Neural progenitor cell (in vitro differentiated cells): Measurements from ENCODE around the gene BCL2A1. TPM values are rescaled to one million over a fixed set of nuclear protein-coding genes. Genes with fewer than 3 reads are reported as not detected.
"Not testable (repeated sequence)": the region's sequence is repeated elsewhere in the genome, so short reads cannot be mapped to it uniquely, and the experiment has no call there.

Experiments used
- DNase-seq: peaks from one replicate; pipeline ENCODE4 v3.0.0-alpha.2; 2016; ENCODE audit warnings: low spot score
- H2AFZ ChIP-seq: fragments of 200-600 bp; sonication (generic); replicated peaks from 2 replicates; pipeline ENCODE4 v1.6.1; 2016; ENCODE audit warnings: antibody characterized with exemption
- H3F3A ChIP-seq: fragments of 200-600 bp; sonication (generic); 2 replicates; pipeline ENCODE4 v1.6.1; 2016; ENCODE audit warnings: antibody characterized with exemption, low read depth
- H3K27ac ChIP-seq: fragments of 200-600 bp; sonication (generic); 2 replicates; pipeline ENCODE4 v1.5.1; 2016; ENCODE audit warnings: mild to moderate bottlenecking
- H3K27me3 ChIP-seq: fragments of 200-600 bp; sonication (generic); 2 replicates; pipeline ENCODE4 v1.6.1; 2016; ENCODE audit warnings: mild to moderate bottlenecking, moderate library complexity
- H3K36me3 ChIP-seq: fragments of 200-600 bp; sonication (generic); 2 replicates; pipeline ENCODE4 v1.5.1; 2016
- H3K4me1 ChIP-seq: fragments of 200-600 bp; sonication (generic); 2 replicates; pipeline ENCODE4 v1.6.1; 2016; ENCODE audit warnings: mixed run types
- H3K4me2 ChIP-seq: fragments of 200-600 bp; sonication (generic); 2 replicates; pipeline ENCODE4 v1.6.1; 2016
- H3K4me3 ChIP-seq: fragments of 200-600 bp; sonication (generic); 2 replicates; pipeline ENCODE4 v1.5.1; 2016
- H3K79me2 ChIP-seq: fragments of 200-600 bp; sonication (generic); 2 replicates; pipeline ENCODE4 v1.6.1; 2016; ENCODE audit warnings: low read depth
- H3K9ac ChIP-seq: fragments of 200-600 bp; sonication (generic); 2 replicates; pipeline ENCODE4 v1.6.1; 2016
- H3K9me3 ChIP-seq: fragments of 200-600 bp; sonication (generic); 2 replicates; pipeline ENCODE4 v1.5.1; 2016; ENCODE audit warnings: low read depth
- H4K20me1 ChIP-seq: fragments of 200-600 bp; sonication (generic); 2 replicates; pipeline ENCODE4 v1.6.1; 2016; ENCODE audit warnings: low read depth
- H3K27ac Mint-ChIP-seq: 3 replicates; pipeline ENCODE4 v1.8.0; 2021; ENCODE audit warnings: mixed read lengths
- H3K27me3 Mint-ChIP-seq: 2 replicates; pipeline ENCODE4 v1.8.0; 2022; ENCODE audit warnings: low read depth, mild to moderate bottlenecking, inconsistent platforms, moderate library complexity, mixed read lengths; ENCODE audit not compliant: insufficient read depth
- H3K36me3 Mint-ChIP-seq: 3 replicates; pipeline ENCODE4 v1.8.0; 2021; ENCODE audit warnings: mixed read lengths
- H3K4me1 Mint-ChIP-seq: 3 replicates; pipeline ENCODE4 v1.8.0; 2021; ENCODE audit warnings: mixed read lengths
- H3K4me3 Mint-ChIP-seq: 3 replicates; pipeline ENCODE4 v1.8.0; 2021; ENCODE audit warnings: mild to moderate bottlenecking, moderate library complexity, mixed read lengths
- H3K9me3 Mint-ChIP-seq: 3 replicates; pipeline ENCODE4 v1.8.0; 2020; ENCODE audit warnings: mixed read lengths
- CTCF ChIP-seq: fragments of 200-600 bp; sonication (generic); IDR thresholded peaks from 2 replicates; pipeline ENCODE4 v1.5.1; 2017; ENCODE audit warnings: antibody characterized with exemption, mild to moderate bottlenecking
- EZH2 ChIP-seq: fragments of 200-600 bp; sonication (generic); IDR thresholded peaks from 2 replicates; pipeline ENCODE4 v1.6.1; 2017; ENCODE audit warnings: antibody characterized with exemption, mild to moderate bottlenecking, moderate library complexity
- EZH2phosphoT487 ChIP-seq: fragments of 200-600 bp; sonication (generic); IDR thresholded peaks from 2 replicates; pipeline ENCODE4 v1.6.1; 2017; ENCODE audit warnings: antibody characterized with exemption
- total RNA-seq: library from RNA; depleted of rRNA; stranded (reverse); fragments of >200 nt; gene quantifications from 2 replicates; pipeline ENCODE4 v1.2.3, GENCODE V29; 2015; ENCODE audit warnings: low replicate concordance

Gene BCL2A1
- total RNA-seq, 1 donor from 2014 or later: not detected

- no peak overlapping the region for H3K4me3 ChIP-seq
- Mint-ChIP-seq H3K36me3 (peaks cover 4% of the 10 kb centered on the region), H3K9me3 (peaks cover 13% of the 10 kb centered on the region), H3K4me3 (no peak overlapping the region), H3K27ac (no peak overlapping the region), H3K27me3 (peaks cover 2% of the 10 kb centered on the region), H3K4me1 (no peaks in the 10 kb centered on the region)
- no peak overlapping the region for H3K9ac ChIP-seq
- H3K79me2 ChIP-seq: peaks cover 5% of the 10 kb centered on the region
- no peaks in the 10 kb centered on the region for H3K36me3 ChIP-seq
- H4K20me1 ChIP-seq: no peaks in the 10 kb centered on the region
- no peak overlapping the region for H2AFZ ChIP-seq
- no peak for TF ChIP-seq EZH2
- no peak for TF ChIP-seq CTCF
- no peak for TF ChIP-seq EZH2phosphoT487
- H3K27me3 ChIP-seq: no peaks in the 10 kb centered on the region
- H3K27ac ChIP-seq: no peak overlapping the region
- H3F3A ChIP-seq: peaks cover 4% of the 10 kb centered on the region
- DNase-seq: no peak
- no peaks in the 10 kb centered on the region for H3K9me3 ChIP-seq
- H3K4me2 ChIP-seq: no peak overlapping the region
- no peaks in the 10 kb centered on the region for H3K4me1 ChIP-seq
These were observed 41.6 kb downstream of the BCL2A1 start for GRCh38 chr15:79929412-79929811.

- H4K20me1 ChIP-seq: peaks cover 10% of the 10 kb centered on the region
- H2AFZ ChIP-seq, H3K4me3 Mint-ChIP-seq, H3K36me3 ChIP-seq, H3K4me1 Mint-ChIP-seq, H3K4me3 ChIP-seq, DNase-seq, H3K4me2 ChIP-seq, H3K27me3 ChIP-seq, H3K27me3 Mint-ChIP-seq, H3K9me3 ChIP-seq, H3K9ac ChIP-seq, H3K27ac ChIP-seq, H3K27ac Mint-ChIP-seq: not testable (repeated sequence)
- Mint-ChIP-seq H3K9me3 (peaks cover 24% of the 10 kb centered on the region), H3K36me3 (peaks cover 13% of the 10 kb centered on the region)
- peaks cover 11% of the 10 kb centered on the region for H3K4me1 ChIP-seq
- peaks cover 25% of the 10 kb centered on the region for H3F3A ChIP-seq
- H3K79me2 ChIP-seq: peaks cover 31% of the 10 kb centered on the region
These were observed 44.9 kb downstream of the BCL2A1 start for GRCh38 chr15:79926116-79926515.

GRCh38 chr15:79924379-79924778, 46.6 kb downstream of the BCL2A1 start:
- peaks cover 38% of the 10 kb centered on the region for H3K9me3 Mint-ChIP-seq

More at GRCh38 chr15:79924379-79924778, 46.6 kb downstream of the BCL2A1 start:
- Histone ChIP-seq H3K79me2 (peaks cover 45% of the 10 kb centered on the region), H3K4me3 (peak overlapping the region; percentile 95), H3K9me3 (no peaks in the 10 kb centered on the region), H3K27ac (peak overlapping the region; percentile 87), H3F3A (peaks cover 41% of the 10 kb centered on the region), H3K4me1 (peaks cover 23% of the 10 kb centered on the region), H3K27me3 (no peaks in the 10 kb centered on the region), H3K9ac (no peak overlapping the region), H2AFZ (no peak overlapping the region), H4K20me1 (peaks cover 10% of the 10 kb centered on the region), H3K36me3 (no peaks in the 10 kb centered on the region), H3K4me2 (peak overlapping the region; percentile 77)
- no peak overlapping the region for H3K27ac Mint-ChIP-seq
- DNase-seq: peak; percentile 6
- no peaks in the 10 kb centered on the region for H3K27me3 Mint-ChIP-seq
- TF ChIP-seq EZH2phosphoT487 (no peak), CTCF (no peak), EZH2 (no peak)
- peaks cover 27% of the 10 kb centered on the region for H3K36me3 Mint-ChIP-seq
- peaks cover 9% of the 10 kb centered on the region for H3K4me1 Mint-ChIP-seq
- peak overlapping the region; percentile 74 for H3K4me3 Mint-ChIP-seq
